ENCODE data around the gene RHAG.

Gene RHAG

GRCh38 chr6:49639177-49639817 is 2.7 kb upstream of the RHAG start:
- DNase-seq (ENCODE audit: low read depth in 2 of 2) = no peak
- H3K4me3 ChIP-seq (replicated peaks in 1 of 2; ENCODE audit: low read depth in 2 of 2, low read length in 2 of 2) = no peak overlapping the region
- TF ChIP-seq, protein P1, sequence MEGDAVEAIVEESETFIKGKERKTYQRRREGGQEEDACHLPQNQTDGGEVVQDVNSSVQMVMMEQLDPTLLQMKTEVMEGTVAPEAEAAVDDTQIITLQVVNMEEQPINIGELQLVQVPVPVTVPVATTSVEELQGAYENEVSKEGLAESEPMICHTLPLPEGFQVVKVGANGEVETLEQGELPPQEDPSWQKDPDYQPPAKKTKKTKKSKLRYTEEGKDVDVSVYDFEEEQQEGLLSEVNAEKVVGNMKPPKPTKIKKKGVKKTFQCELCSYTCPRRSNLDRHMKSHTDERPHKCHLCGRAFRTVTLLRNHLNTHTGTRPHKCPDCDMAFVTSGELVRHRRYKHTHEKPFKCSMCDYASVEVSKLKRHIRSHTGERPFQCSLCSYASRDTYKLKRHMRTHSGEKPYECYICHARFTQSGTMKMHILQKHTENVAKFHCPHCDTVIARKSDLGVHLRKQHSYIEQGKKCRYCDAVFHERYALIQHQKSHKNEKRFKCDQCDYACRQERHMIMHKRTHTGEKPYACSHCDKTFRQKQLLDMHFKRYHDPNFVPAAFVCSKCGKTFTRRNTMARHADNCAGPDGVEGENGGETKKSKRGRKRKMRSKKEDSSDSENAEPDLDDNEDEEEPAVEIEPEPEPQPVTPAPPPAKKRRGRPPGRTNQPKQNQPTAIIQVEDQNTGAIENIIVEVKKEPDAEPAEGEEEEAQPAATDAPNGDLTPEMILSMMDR (IDR thresholded peaks at IDR 0.05; ENCODE audit: low read depth, low read length) = no peak

DNA sequence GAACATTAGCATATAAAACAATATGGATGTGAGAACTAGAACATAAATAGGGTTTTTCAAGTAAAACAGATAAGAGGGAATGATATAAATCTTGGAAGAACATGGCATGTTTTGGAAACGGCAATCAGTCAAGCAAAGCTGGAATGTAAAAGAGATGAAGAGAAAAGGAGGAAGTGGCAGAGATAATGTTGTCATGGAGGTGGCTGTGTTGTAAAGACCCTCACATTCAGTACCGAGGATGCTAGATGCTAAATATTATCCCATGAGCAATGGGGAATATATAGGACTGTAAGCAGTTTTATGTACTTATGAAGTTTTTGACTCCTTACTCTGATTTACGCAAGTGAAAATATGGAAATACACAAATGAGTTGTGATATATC is 702 bp upstream of the RHAG start:
- TF ChIP-seq, protein P1 (IDR thresholded peaks at IDR 0.05; ENCODE audit: low read depth, low read length) = no peak
- no peak overlapping the region for H3K4me3 ChIP-seq (replicated peaks in 1 of 2; ENCODE audit: low read depth in 2 of 2, low read length in 2 of 2)
- DNase-seq (ENCODE audit: low read depth in 2 of 2) = no peak

- H3K4me3 ChIP-seq (replicated peaks in 1 of 2; ENCODE audit: low read depth in 2 of 2, low read length in 2 of 2) = no peak overlapping the region
- no peak for DNase-seq (ENCODE audit: low read depth in 2 of 2)
- TF ChIP-seq, protein P1 (IDR thresholded peaks at IDR 0.05; ENCODE audit: low read depth, low read length) = no peak
Measured at GRCh38 chr6:49635978-49636712, 494 bp downstream of the RHAG start.

- TF ChIP-seq, protein P1 (IDR thresholded peaks at IDR 0.05; ENCODE audit: low read depth, low read length) = no peak
- H3K4me3 ChIP-seq (replicated peaks in 1 of 2; ENCODE audit: low read depth in 2 of 2, low read length in 2 of 2) = no peak overlapping the region
- DNase-seq (ENCODE audit: low read depth in 2 of 2) = no peak
Measured at GRCh38 chr6:49635480-49635879, 1.2 kb downstream of the RHAG start.

- no peak overlapping the region for H3K4me3 ChIP-seq (replicated peaks in 1 of 2; ENCODE audit: low read depth in 2 of 2, low read length in 2 of 2)
- DNase-seq (ENCODE audit: low read depth in 2 of 2) = no peak
- TF ChIP-seq, protein P1 (IDR thresholded peaks at IDR 0.05; ENCODE audit: low read depth, low read length) = no peak
Measured at GRCh38 chr6:49634836-49635218, 1.8 kb downstream of the RHAG start.

- no peak overlapping the region for H3K4me3 ChIP-seq (replicated peaks in 1 of 2; ENCODE audit: low read depth in 2 of 2, low read length in 2 of 2)
- DNase-seq (ENCODE audit: low read depth in 2 of 2) = no peak
- TF ChIP-seq, protein P1 (IDR thresholded peaks at IDR 0.05; ENCODE audit: low read depth, low read length) = no peak
Measured at GRCh38 chr6:49634092-49634835, 2.4 kb downstream of the RHAG start.

All from cardiac fibroblast (primary cell).